ENCODE measurements around the gene HSPA12B. TPM values are rescaled to one million over a fixed set of nuclear protein-coding genes. Genes with fewer than 3 reads are reported as not detected.

The HSPA12B gene
- polyA plus RNA-seq, 1 of the 3 experiments (the other 2 are of a cell fraction) = 0.46 TPM

- TF ChIP-seq, protein P1, sequence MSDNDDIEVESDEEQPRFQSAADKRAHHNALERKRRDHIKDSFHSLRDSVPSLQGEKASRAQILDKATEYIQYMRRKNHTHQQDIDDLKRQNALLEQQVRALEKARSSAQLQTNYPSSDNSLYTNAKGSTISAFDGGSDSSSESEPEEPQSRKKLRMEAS (IDR thresholded peaks at IDR 0.05; ENCODE audit: low read depth) = no peak
- no peak for TF ChIP-seq ELF1 (IDR thresholded peaks at IDR 0.05)
Measured at GRCh38 chr20:3686867-3687321, 45.6 kb upstream of the HSPA12B start (continued).

- Histone ChIP-seq H3K9ac (no peak overlapping the region), H4K20me1 (ENCODE audit: insufficient read depth) (no peaks in the 10 kb centered on the region), H3K4me2 (no peak overlapping the region), H3K36me3 (replicated peaks in 1 of 2; ENCODE audit: control insufficient read depth in 1 of 2, insufficient read depth in 2 of 2, low read length in 1 of 2) (no peaks in the 10 kb centered on the region), H3F3A (replicated peaks; ENCODE audit: insufficient read depth) (no peaks in the 10 kb centered on the region), H3K27me3 (ENCODE audit: insufficient read depth) (no peaks in the 10 kb centered on the region), H3K9me3 (no peaks in the 10 kb centered on the region), H3K9me2 (no peaks in the 10 kb centered on the region), H3K4me3 (ENCODE audit: low read depth in 2 of 2, low read length in 1 of 2) (no peak overlapping the region), H3K79me2 (ENCODE audit: insufficient read depth) (no peaks in the 10 kb centered on the region), H3K4me1 (ENCODE audit: control insufficient read depth in 1 of 2, insufficient read depth in 2 of 2, low read depth in 1 of 2, low read length in 1 of 2) (no peaks in the 10 kb centered on the region), H3K27ac (ENCODE audit: low read depth in 2 of 2, low read length in 1 of 2) (no peak overlapping the region), H2AFZ (ENCODE audit: low read depth) (no peak overlapping the region)
- DNase-seq = no peak
- TF ChIP-seq, protein P2, sequence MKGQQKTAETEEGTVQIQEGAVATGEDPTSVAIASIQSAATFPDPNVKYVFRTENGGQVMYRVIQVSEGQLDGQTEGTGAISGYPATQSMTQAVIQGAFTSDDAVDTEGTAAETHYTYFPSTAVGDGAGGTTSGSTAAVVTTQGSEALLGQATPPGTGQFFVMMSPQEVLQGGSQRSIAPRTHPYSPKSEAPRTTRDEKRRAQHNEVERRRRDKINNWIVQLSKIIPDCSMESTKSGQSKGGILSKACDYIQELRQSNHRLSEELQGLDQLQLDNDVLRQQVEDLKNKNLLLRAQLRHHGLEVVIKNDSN (IDR thresholded peaks at IDR 0.05; ENCODE audit: borderline replicate concordance, low read depth) = peak; percentile 91
- TF ChIP-seq, protein P3, sequence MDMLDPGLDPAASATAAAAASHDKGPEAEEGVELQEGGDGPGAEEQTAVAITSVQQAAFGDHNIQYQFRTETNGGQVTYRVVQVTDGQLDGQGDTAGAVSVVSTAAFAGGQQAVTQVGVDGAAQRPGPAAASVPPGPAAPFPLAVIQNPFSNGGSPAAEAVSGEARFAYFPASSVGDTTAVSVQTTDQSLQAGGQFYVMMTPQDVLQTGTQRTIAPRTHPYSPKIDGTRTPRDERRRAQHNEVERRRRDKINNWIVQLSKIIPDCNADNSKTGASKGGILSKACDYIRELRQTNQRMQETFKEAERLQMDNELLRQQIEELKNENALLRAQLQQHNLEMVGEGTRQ (IDR thresholded peaks at IDR 0.05; ENCODE audit: borderline replicate concordance, low read depth, low read length) = peak; percentile 22; the same call in 1 of the 2 replicates
- no peak for TF ChIP-seq SMC3 (IDR thresholded peaks at IDR 0.05; ENCODE audit: low read depth, low read length)
- CTCF ChIA-PET = interaction anchor here (1.2 to 5.3 kb wide), 4 partner anchors 9 to 39 kb away, joined by 3 to 49 read pairs (median 14); no protein-coding TSS in a partner anchor
- 71% methylated on average over 2 of the region's 2 CpGs for WGBS (ENCODE audit: low lambda C conversion rate)
- POLR2A ChIA-PET = no interaction called here
Measured at GRCh38 chr20:3687655-3688054, 44.8 kb upstream of the HSPA12B start.

DNA sequence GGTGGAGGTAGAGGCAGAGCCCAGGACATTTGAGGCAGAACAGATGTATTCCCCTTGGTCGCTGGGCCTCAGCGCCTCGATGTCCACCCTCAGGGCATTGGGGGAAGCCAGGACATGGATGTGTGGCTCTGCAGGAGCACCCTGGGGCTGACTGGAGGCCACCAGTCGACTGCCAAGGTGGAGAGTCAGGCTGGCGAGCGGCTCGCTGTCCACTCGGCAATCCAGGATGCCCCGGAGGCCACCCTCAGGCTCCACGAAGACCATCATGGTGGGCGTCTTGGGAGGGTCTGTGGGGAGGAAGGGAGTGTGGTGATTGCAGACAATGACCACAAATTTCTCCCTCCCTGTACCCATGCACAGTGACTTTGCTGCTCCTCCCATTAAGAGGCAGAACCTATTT, 42.5 kb upstream of the HSPA12B start:
- Histone ChIP-seq H3K9me2 (no peaks in the 10 kb centered on the region), H3K36me3 (replicated peaks in 1 of 2; ENCODE audit: control insufficient read depth in 1 of 2, insufficient read depth in 2 of 2, low read length in 1 of 2) (no peaks in the 10 kb centered on the region), H4K20me1 (ENCODE audit: insufficient read depth) (no peaks in the 10 kb centered on the region), H3K27me3 (ENCODE audit: insufficient read depth) (no peaks in the 10 kb centered on the region), H3K4me3 (ENCODE audit: low read depth in 2 of 2, low read length in 1 of 2) (no peak overlapping the region), H3F3A (replicated peaks; ENCODE audit: insufficient read depth) (no peaks in the 10 kb centered on the region), H2AFZ (ENCODE audit: low read depth) (no peak overlapping the region), H3K4me2 (no peak overlapping the region), H3K27ac (ENCODE audit: low read depth in 2 of 2, low read length in 1 of 2) (no peak overlapping the region), H3K4me1 (ENCODE audit: control insufficient read depth in 1 of 2, insufficient read depth in 2 of 2, low read depth in 1 of 2, low read length in 1 of 2) (no peaks in the 10 kb centered on the region), H3K9me3 (no peaks in the 10 kb centered on the region), H3K79me2 (ENCODE audit: insufficient read depth) (no peaks in the 10 kb centered on the region), H3K9ac (no peak overlapping the region)
- ChIA-PET CTCF (interaction anchor here (1.2 to 6.1 kb wide), 3 partner anchors 13 to 21 kb away, joined by 3 to 49 read pairs (median 42); no protein-coding TSS in a partner anchor), POLR2A (no interaction called here)
- no peak for DNase-seq
- TF ChIP-seq NFIC (IDR thresholded peaks at IDR 0.05; ENCODE audit: borderline replicate concordance) (no peak), TAF1 (IDR thresholded peaks at IDR 0.05; ENCODE audit: borderline replicate concordance, low read depth, low read length) (no peak), EZH2phosphoT487 (IDR thresholded peaks at IDR 0.05; ENCODE audit: borderline replicate concordance, low read depth) (no peak), ELF1 (IDR thresholded peaks at IDR 0.05) (no peak), CTCF (IDR thresholded peaks at IDR 0.05) (no peak), FOSL2 (IDR thresholded peaks at IDR 0.05; ENCODE audit: borderline replicate concordance, low read depth) (no peak), FOXJ3 (CRISPR knock-in tag; IDR thresholded peaks at IDR 0.05) (no peak), JUND (IDR thresholded peaks at IDR 0.05) (no peak), RFX5 (IDR thresholded peaks at IDR 0.05; ENCODE audit: low read length) (no peak), POLR2AphosphoS5 (IDR thresholded peaks at IDR 0.05; ENCODE audit: low read depth, low read length) (no peak), RXRA (IDR thresholded peaks at IDR 0.05; ENCODE audit: borderline replicate concordance, low read depth) (no peak), GATA2 (CRISPR knock-in tag; IDR thresholded peaks at IDR 0.05) (no peak), CHD2 (IDR thresholded peaks at IDR 0.05; ENCODE audit: low read length, partially characterized antibody) (no peak), ZBTB33 (IDR thresholded peaks at IDR 0.05; ENCODE audit: borderline replicate concordance, low read depth) (no peak)
- TF ChIP-seq, protein P1 (IDR thresholded peaks at IDR 0.05; ENCODE audit: low read depth) = no peak
- 83% methylated on average over 2 of the region's 11 CpGs for WGBS (ENCODE audit: low lambda C conversion rate)
